PFSK-1 (cell line): ENCODE results near the gene TEKT5.

Experiments used
- FOXP2 ChIP-seq: optimal IDR thresholded peaks from 2 replicates; pipeline ENCODE3; 2011; ENCODE audit warnings: borderline replicate concordance, control low read depth, inconsistent platforms; ENCODE audit not compliant: insufficient read depth; ENCODE audit errors: extremely low read length, extremely low read depth
- POLR2AphosphoS5 ChIP-seq: IDR thresholded peaks from 2 replicates; pipeline ENCODE4 v1.6.1; 2012; ENCODE audit warnings: low read depth, mild to moderate bottlenecking, control low read depth, low read length, moderate library complexity
- REST ChIP-seq, 2 experiments: IDR thresholded peaks; 2 replicates each; pipeline versions ENCODE4 v1.6.1 to v1.8.0; 2011 to 2012; ENCODE audit warnings: low read depth in 2 of 2, low read length in 2 of 2, control low read depth in 1 of 2, inconsistent platforms in 1 of 2, mild to moderate bottlenecking in 1 of 2, moderate library complexity in 1 of 2; ENCODE audit not compliant: insufficient read depth in 1 of 2
- SIN3A ChIP-seq: IDR thresholded peaks from 2 replicates; pipeline ENCODE4 v1.6.1; 2012; ENCODE audit warnings: mild to moderate bottlenecking, low read length, moderate library complexity, borderline replicate concordance; ENCODE audit not compliant: insufficient read depth
- TAF1 ChIP-seq: IDR thresholded peaks from 2 replicates; pipeline ENCODE4 v1.6.1; 2012; ENCODE audit warnings: low read length, control low read depth, borderline replicate concordance; ENCODE audit not compliant: insufficient read depth

The TEKT5 gene

GRCh38 chr16:10601444-10602408, 93.0 kb downstream of the TEKT5 start:
- TF ChIP-seq POLR2AphosphoS5 (no peak), REST (IDR thresholded peaks at IDR 0.05; ENCODE audit: insufficient read depth in 1 of 2, low read depth in 2 of 2, low read length in 2 of 2) (no peak), SIN3A (no peak), FOXP2 (no peak), TAF1 (no peak)

GRCh38 chr16:10600782-10601443, 93.8 kb downstream of the TEKT5 start:
- TF ChIP-seq POLR2AphosphoS5, result no peak
- TF ChIP-seq TAF1, result no peak
- no peak for TF ChIP-seq SIN3A
- no peak for TF ChIP-seq REST (IDR thresholded peaks at IDR 0.05; ENCODE audit: insufficient read depth in 1 of 2, low read depth in 2 of 2, low read length in 2 of 2)
- TF ChIP-seq FOXP2, result no peak

GRCh38 chr16:10599626-10600025, 95.1 kb downstream of the TEKT5 start:
- no peak for TF ChIP-seq REST (IDR thresholded peaks at IDR 0.05; ENCODE audit: insufficient read depth in 1 of 2, low read depth in 2 of 2, low read length in 2 of 2)
- no peak for TF ChIP-seq SIN3A

GRCh38 chr16:10598157-10598556, 96.6 kb downstream of the TEKT5 start:
- TF ChIP-seq TAF1, result no peak
- TF ChIP-seq SIN3A, result no peak
- TF ChIP-seq REST (IDR thresholded peaks at IDR 0.05; ENCODE audit: insufficient read depth in 1 of 2, low read depth in 2 of 2, low read length in 2 of 2), result no peak
